DND-41 (cell line): ENCODE data around the gene USP6.
"Not testable (repeated sequence)": the region's sequence is repeated elsewhere in the genome, so short reads cannot be mapped to it uniquely, and the experiment has no call there.

Experiments
- ATAC-seq: fragments of 200-7000 bp; cut with Tn5 transposase; 3 replicates; pipeline ENCODE4 v1.9.1; 2021; ENCODE audit warnings: low read depth; ENCODE audit not compliant: insufficient read depth
- DNase-seq: peaks from one replicate; pipeline ENCODE4 v3.0.0-alpha.2; 2020
- H2AFZ ChIP-seq: 2 replicates; pipeline ENCODE4 v1.6.0; 2012; ENCODE audit warnings: low read depth, low read length
- H3K27ac ChIP-seq: 2 replicates; pipeline ENCODE4 v1.5.1; 2012; ENCODE audit warnings: low read length, inconsistent platforms
- H3K27me3 ChIP-seq: fragments of 200-600 bp; sonication (generic); 2 replicates; pipeline ENCODE4 v1.6.0; 2012; ENCODE audit warnings: low read length, mild to moderate bottlenecking, inconsistent platforms; ENCODE audit not compliant: insufficient read depth, poor library complexity
- H3K36me3 ChIP-seq: 2 replicates; pipeline ENCODE4 v1.5.1; 2012; ENCODE audit warnings: low read length, inconsistent platforms; ENCODE audit not compliant: insufficient read depth
- H3K4me1 ChIP-seq: 2 replicates; pipeline ENCODE4 v1.5.1; 2012; ENCODE audit warnings: mild to moderate bottlenecking, low read length; ENCODE audit not compliant: insufficient read depth
- H3K4me2 ChIP-seq: 2 replicates; pipeline ENCODE4 v1.6.0; 2012; ENCODE audit warnings: mild to moderate bottlenecking, moderate library complexity, low read length, inconsistent platforms; ENCODE audit not compliant: insufficient read depth
- H3K4me3 ChIP-seq, 2 experiments: fragments of 200-600 bp in 1 of 2; shearing (Covaris generic) in 1 of 2; 2 replicates each; pipeline ENCODE4 v1.5.1; 2012 to 2016; ENCODE audit warnings: inconsistent platforms in 2 of 2, low read length in 2 of 2, mild to moderate bottlenecking in 2 of 2, low read depth in 1 of 2, moderate library complexity in 1 of 2
- H3K79me2 ChIP-seq: 2 replicates; pipeline ENCODE4 v1.6.0; 2012; ENCODE audit warnings: low read length, inconsistent platforms; ENCODE audit not compliant: insufficient read depth
- H3K9ac ChIP-seq: 2 replicates; pipeline ENCODE4 v1.6.0; 2012; ENCODE audit warnings: low read depth, mild to moderate bottlenecking, inconsistent platforms, low read length, moderate library complexity
- H3K9me3 ChIP-seq: 2 replicates; pipeline ENCODE4 v1.5.1; 2012; ENCODE audit warnings: low read length, moderate library complexity, mild to moderate bottlenecking, inconsistent platforms; ENCODE audit not compliant: insufficient read depth, severe bottlenecking
- H4K20me1 ChIP-seq: 2 replicates; pipeline ENCODE4 v1.6.0; 2012; ENCODE audit warnings: low read length; ENCODE audit not compliant: insufficient read depth
- CTCF ChIP-seq: IDR thresholded peaks from 2 replicates; pipeline ENCODE4 v1.5.1; 2012; ENCODE audit warnings: borderline replicate concordance, low read length, moderate library complexity, mild to moderate bottlenecking; ENCODE audit not compliant: poor library complexity, severe bottlenecking; ENCODE audit errors: extremely low read depth
- EZH2 ChIP-seq: IDR thresholded peaks from 3 replicates; pipeline ENCODE4 v1.6.1; 2012; ENCODE audit warnings: borderline replicate concordance, low read depth, mild to moderate bottlenecking, moderate library complexity, low read length, inconsistent platforms; ENCODE audit not compliant: severe bottlenecking

USP6 gene

DNA sequence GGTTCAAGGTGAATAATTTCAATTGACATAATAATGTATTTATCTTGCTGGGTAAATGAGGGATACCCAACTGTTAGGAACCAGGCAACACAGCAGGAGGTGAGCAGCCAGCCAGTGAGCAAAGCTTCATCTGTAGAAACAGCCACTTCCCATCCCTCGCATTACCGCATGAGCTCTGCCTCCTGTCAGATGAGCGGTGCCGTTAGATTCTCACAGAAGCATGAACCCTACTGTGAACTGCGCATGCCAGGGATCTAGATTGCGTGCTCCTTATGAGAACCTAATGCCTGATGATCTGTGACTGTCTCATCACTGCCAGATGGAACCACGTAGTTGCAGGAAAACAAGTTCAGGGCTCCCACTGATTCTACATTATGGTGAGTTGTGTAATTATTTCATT is 9.1 kb downstream of the USP6 start:
- not testable (repeated sequence) for H3K27me3 ChIP-seq, ATAC-seq, H3K27ac ChIP-seq

GRCh38 chr17:5126719-5127488 is 11.1 kb downstream of the USP6 start:
- H4K20me1 ChIP-seq = no peaks in the 10 kb centered on the region
- H2AFZ ChIP-seq = no peak overlapping the region
- no peaks in the 10 kb centered on the region for H3K36me3 ChIP-seq
- no peak overlapping the region for H3K9ac ChIP-seq
- no peak for ATAC-seq
- no peaks in the 10 kb centered on the region for H3K79me2 ChIP-seq
- no peak overlapping the region for H3K4me3 ChIP-seq
- no peaks in the 10 kb centered on the region for H3K9me3 ChIP-seq
- no peak overlapping the region for H3K27ac ChIP-seq
- peak; percentile 1 for DNase-seq
- no peak overlapping the region for H3K4me2 ChIP-seq
- no peak for TF ChIP-seq EZH2
- H3K4me1 ChIP-seq = no peaks in the 10 kb centered on the region
- H3K27me3 ChIP-seq = no peaks in the 10 kb centered on the region

More for the DNA sequence above, 9.1 kb downstream of the USP6 start:
- not testable (repeated sequence) for H3K9me3 ChIP-seq, H3K4me3 ChIP-seq, H3K79me2 ChIP-seq, H2AFZ ChIP-seq, H3K4me1 ChIP-seq, H3K9ac ChIP-seq, H3K36me3 ChIP-seq, H3K4me2 ChIP-seq, H4K20me1 ChIP-seq
- peak; percentile 2 for DNase-seq

- H3K9ac ChIP-seq = no peak overlapping the region
- no peak for DNase-seq
- no peaks in the 10 kb centered on the region for H4K20me1 ChIP-seq
- no peak for TF ChIP-seq CTCF
- no peak overlapping the region for H3K4me3 ChIP-seq
- no peak overlapping the region for H2AFZ ChIP-seq
- H3K4me1 ChIP-seq = no peaks in the 10 kb centered on the region
- no peaks in the 10 kb centered on the region for H3K36me3 ChIP-seq
- no peak for ATAC-seq
- no peak overlapping the region for H3K27ac ChIP-seq
- H3K9me3 ChIP-seq = no peaks in the 10 kb centered on the region
- H3K27me3 ChIP-seq = no peaks in the 10 kb centered on the region
- H3K4me2 ChIP-seq = no peak overlapping the region
- no peaks in the 10 kb centered on the region for H3K79me2 ChIP-seq
Measured at GRCh38 chr17:5127910-5128309, 12.1 kb downstream of the USP6 start.

DNA sequence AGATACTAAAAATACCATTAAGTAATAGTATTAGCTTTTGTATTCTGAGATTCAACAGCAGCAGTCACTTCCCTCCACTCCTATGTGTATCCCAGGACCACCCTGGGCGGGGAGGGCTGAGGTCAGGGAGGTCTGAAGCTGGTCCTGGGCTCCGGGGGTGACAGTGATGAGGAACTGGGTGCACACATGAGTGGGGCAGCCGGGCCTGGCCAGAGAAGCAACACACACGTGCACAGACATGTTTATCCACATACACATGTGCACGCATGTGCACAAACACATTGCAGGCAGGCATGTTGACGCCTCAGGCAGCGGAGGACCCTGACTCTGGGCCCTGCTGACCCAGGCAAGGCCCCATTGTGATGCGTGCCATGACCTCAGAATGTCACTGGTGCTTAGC is 12.6 kb downstream of the USP6 start:
- H3K4me1 ChIP-seq, H3K9me3 ChIP-seq, H3K4me2 ChIP-seq, H3K4me3 ChIP-seq, H4K20me1 ChIP-seq, ATAC-seq, H3K27me3 ChIP-seq, H3K36me3 ChIP-seq, H3K79me2 ChIP-seq, H3K27ac ChIP-seq, H3K9ac ChIP-seq, H2AFZ ChIP-seq: not testable (repeated sequence)
- DNase-seq = peak; percentile 1

- no peaks in the 10 kb centered on the region for H3K79me2 ChIP-seq
- TF ChIP-seq EZH2 = no peak
- no peak overlapping the region for H3K4me3 ChIP-seq
- no peaks in the 10 kb centered on the region for H4K20me1 ChIP-seq
- H3K9me3 ChIP-seq = no peaks in the 10 kb centered on the region
- H3K4me2 ChIP-seq = no peak overlapping the region
- DNase-seq (peak; percentile 0), ATAC-seq (no peak)
- no peaks in the 10 kb centered on the region for H3K4me1 ChIP-seq
- no peak overlapping the region for H3K9ac ChIP-seq
- no peak overlapping the region for H3K27ac ChIP-seq
- no peaks in the 10 kb centered on the region for H3K27me3 ChIP-seq
- H3K36me3 ChIP-seq = no peaks in the 10 kb centered on the region
- H2AFZ ChIP-seq = no peak overlapping the region
Measured at GRCh38 chr17:5128905-5129535, 13.2 kb downstream of the USP6 start.

DNA sequence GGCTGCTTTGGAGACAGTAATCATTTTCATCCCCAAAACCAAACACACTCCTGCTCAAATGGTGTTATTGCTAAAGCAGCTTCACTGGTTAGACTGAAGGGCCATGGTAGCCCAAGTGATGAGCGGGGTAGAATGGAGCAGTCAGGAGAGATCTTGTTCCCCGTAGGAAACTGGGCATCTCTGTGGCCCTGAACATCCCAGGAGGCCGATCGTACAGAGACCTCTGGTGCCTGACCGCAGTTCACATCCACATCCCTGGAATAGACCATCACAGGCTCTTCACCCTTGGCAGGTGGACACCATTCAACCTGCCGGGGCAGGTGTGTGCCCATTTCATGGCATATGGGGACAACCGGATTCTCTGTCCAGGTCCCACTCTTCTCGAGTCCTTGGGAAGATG is 13.9 kb downstream of the USP6 start:
- not testable (repeated sequence) for H3K27me3 ChIP-seq, H3K9ac ChIP-seq, H3K9me3 ChIP-seq, H3K27ac ChIP-seq, H3K36me3 ChIP-seq, H3K4me3 ChIP-seq, H3K79me2 ChIP-seq, H4K20me1 ChIP-seq, H3K4me2 ChIP-seq, ATAC-seq, H2AFZ ChIP-seq, H3K4me1 ChIP-seq
- peak; percentile 0 for DNase-seq

GRCh38 chr17:5130261-5130660 is 14.4 kb downstream of the USP6 start:
- not testable (repeated sequence) for H3K79me2 ChIP-seq, H3K27ac ChIP-seq, ATAC-seq, H3K4me2 ChIP-seq, H4K20me1 ChIP-seq, H3K9me3 ChIP-seq, H2AFZ ChIP-seq, H3K4me3 ChIP-seq, H3K36me3 ChIP-seq, H3K4me1 ChIP-seq, H3K9ac ChIP-seq, H3K27me3 ChIP-seq
- DNase-seq = peak; percentile 1
